Bone marrow (tissue), 2 donors: ENCODE data around the gene ERCC6.

Source experiments
- DNase-seq, 2 donors: peaks; one replicate each; lab custom pipeline; 2025; lab: John Stamatoyannopoulos, UW

The ERCC6 gene

GRCh38 chr10:49538381-49539319 is at the start of gene ERCC6:
Gene ERCC6, minus strand, starts transcription at chr10:49539121.
- peak; percentile 87 to 93 for DNase-seq

GRCh38 chr10:49587981-49588380 is 49.1 kb upstream of the ERCC6 start:
- no peak for DNase-seq

- DNase-seq: no peak
Measured at GRCh38 chr10:49585387-49585786, 46.5 kb upstream of the ERCC6 start.

GRCh38 chr10:49579621-49580020 is 40.7 kb upstream of the ERCC6 start:
- no peak for DNase-seq

GRCh38 chr10:49578392-49578791 is 39.5 kb upstream of the ERCC6 start:
- no peak for DNase-seq

GRCh38 chr10:49577182-49577925 is 38.4 kb upstream of the ERCC6 start:
- DNase-seq: no peak

GRCh38 chr10:49575489-49576072 is 36.7 kb upstream of the ERCC6 start:
- no peak for DNase-seq

- no peak for DNase-seq
Measured at GRCh38 chr10:49572594-49573114, 33.7 kb upstream of the ERCC6 start.

- DNase-seq: no peak
Measured at GRCh38 chr10:49571388-49571787, 32.5 kb upstream of the ERCC6 start.

- DNase-seq: no peak
Measured at GRCh38 chr10:49569031-49569631, 30.2 kb upstream of the ERCC6 start.

GRCh38 chr10:49568235-49568634 is 29.3 kb upstream of the ERCC6 start:
- no peak for DNase-seq

GRCh38 chr10:49567810-49568209 is 28.9 kb upstream of the ERCC6 start:
- DNase-seq: no peak

- DNase-seq: no peak
Measured at GRCh38 chr10:49564461-49565009, 25.6 kb upstream of the ERCC6 start.

GRCh38 chr10:49562893-49563292 is 24.0 kb upstream of the ERCC6 start:
- DNase-seq: no peak

- no peak for DNase-seq
Measured at GRCh38 chr10:49560526-49560925, 21.6 kb upstream of the ERCC6 start.

- DNase-seq: no peak
Measured at GRCh38 chr10:49559476-49559875, 20.6 kb upstream of the ERCC6 start.

- no peak for DNase-seq
Measured at GRCh38 chr10:49558190-49558589, 19.3 kb upstream of the ERCC6 start.

- no peak for DNase-seq
Measured at GRCh38 chr10:49557681-49558080, 18.8 kb upstream of the ERCC6 start.

GRCh38 chr10:49556723-49557122 is 17.8 kb upstream of the ERCC6 start:
- DNase-seq: no peak

- DNase-seq: no peak
Measured at GRCh38 chr10:49552277-49552676, 13.4 kb upstream of the ERCC6 start.

- no peak for DNase-seq
Measured at GRCh38 chr10:49550563-49550962, 11.6 kb upstream of the ERCC6 start.
